ENCODE data around the gene CNTROB.

- TF ChIP-seq CTCF (IDR thresholded peaks at IDR 0.05) = no peak
- no peak for TF ChIP-seq EP300 (IDR thresholded peaks at IDR 0.05)
- no peak for TF ChIP-seq POLR2A (IDR thresholded peaks at IDR 0.05)
Observed at GRCh38 chr17:7927596-7927995, 4.4 kb upstream of the CNTROB start.
